Transverse colon (tissue), 4 donors: Measurements from ENCODE around the gene KRT84.

Source experiments
- CTCF ChIP-seq, 5 experiments: fragments of 200-600 bp in 3 of 5; fragments of 450-650 bp in 2 of 5; sonication (generic) in 3 of 5; IDR thresholded peaks; 1 replicate in 2 of 5; 2 replicates in 3 of 5; pipeline ENCODE4 v1.5.1; 2016 to 2017; ENCODE audit warnings: antibody characterized with exemption in 5 of 5, inconsistent platforms in 3 of 5, mild to moderate bottlenecking in 2 of 5, moderate library complexity in 1 of 5
- EP300 ChIP-seq: sonication (generic); formaldehyde crosslinking; IDR thresholded peaks from one replicate; pipeline ENCODE4 v1.6.1; 2017; ENCODE audit warnings: antibody characterized with exemption, low read depth
- POLR2A ChIP-seq: fragments of 450-650 bp; IDR thresholded peaks from one replicate; pipeline ENCODE4 v1.6.1; 2016; ENCODE audit warnings: antibody characterized with exemption, mild to moderate bottlenecking, moderate library complexity
- POLR2AphosphoS5 ChIP-seq, 3 donors: sonication (generic); formaldehyde crosslinking; IDR thresholded peaks; one replicate each; pipeline ENCODE4 v1.6.1; 2016; ENCODE audit warnings: antibody characterized with exemption in 3 of 3

- TF ChIP-seq CTCF (IDR thresholded peaks at IDR 0.05), result no peak
- no peak for TF ChIP-seq EP300
- TF ChIP-seq POLR2A, result no peak
- no peak for TF ChIP-seq POLR2AphosphoS5 (IDR thresholded peaks at IDR 0.05)
These were observed 20.5 kb downstream of the KRT84 start for GRCh38 chr12:52364901-52365489.
